AG08395 (cell line): ENCODE results near the gene OLFM4.

Experiments
- DNase-seq: peaks from one replicate; pipeline ENCODE4 v3.0.0; 2012; ENCODE audit warnings: mixed read lengths, low spot score

Gene OLFM4

DNA sequence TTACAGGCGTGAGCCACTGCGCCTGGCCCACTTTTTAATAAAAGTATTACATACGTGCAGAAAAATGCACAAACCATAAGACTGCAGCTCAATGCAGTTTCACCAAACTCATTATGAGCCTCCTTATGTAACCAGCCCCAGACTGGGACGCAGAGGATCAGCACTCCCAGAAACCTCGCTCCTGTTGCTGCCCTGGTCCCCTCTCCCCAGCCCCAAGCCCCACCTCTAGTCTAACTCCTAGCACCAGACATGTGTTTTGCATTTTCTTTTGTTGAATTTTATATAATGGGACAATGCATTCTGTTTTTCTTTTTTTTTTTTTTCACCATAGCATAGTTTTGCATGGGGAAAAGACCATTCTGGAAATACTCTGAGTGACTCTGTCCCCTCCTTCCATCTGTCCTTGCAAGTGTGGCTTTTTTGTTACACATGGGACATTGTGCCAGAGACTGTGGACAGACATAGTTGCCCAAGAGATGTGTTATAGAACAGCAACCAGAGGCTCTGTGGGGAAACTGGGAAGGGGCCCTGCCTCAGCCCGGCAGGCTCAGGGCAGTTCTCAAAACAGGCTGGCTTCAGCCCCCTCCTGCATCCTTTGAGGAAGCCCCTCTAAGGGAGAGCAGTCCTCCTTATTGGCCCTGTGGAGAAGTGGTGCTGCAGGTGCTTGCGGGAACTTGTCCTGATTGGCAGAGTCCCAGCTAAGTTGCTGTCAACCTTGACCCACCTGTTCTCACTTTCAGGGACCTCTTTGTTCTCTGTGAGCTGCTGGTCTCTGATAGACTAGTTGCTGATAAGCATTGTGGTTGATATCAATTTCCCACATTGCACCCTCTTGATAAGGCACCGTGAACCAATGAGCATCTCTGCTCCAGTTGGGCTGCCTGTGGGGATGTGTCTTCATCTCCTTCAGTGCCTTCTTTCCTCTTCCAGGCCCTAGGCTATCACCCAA, 13.8 kb upstream of the OLFM4 start:
- DNase-seq: no peak

DNA sequence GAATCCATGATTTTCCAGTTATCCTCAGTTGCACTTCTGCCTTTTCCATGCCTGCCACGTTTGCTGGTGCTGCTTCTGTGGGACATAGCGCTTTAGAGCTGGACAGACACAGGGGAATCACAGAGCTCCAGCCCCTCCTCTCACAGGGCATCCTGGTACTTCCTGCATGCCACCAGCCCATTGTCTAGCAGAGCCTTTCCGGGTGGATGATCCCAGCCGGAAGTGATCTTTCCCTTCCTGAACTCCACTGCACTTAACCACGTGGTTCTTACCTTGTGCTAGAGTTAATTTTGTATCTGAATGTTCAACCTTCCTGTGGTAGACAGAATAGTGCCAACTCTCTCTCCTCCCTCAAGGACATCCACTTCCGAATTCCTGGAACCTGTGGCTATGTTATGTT, 12.6 kb upstream of the OLFM4 start:
- DNase-seq: no peak

DNA sequence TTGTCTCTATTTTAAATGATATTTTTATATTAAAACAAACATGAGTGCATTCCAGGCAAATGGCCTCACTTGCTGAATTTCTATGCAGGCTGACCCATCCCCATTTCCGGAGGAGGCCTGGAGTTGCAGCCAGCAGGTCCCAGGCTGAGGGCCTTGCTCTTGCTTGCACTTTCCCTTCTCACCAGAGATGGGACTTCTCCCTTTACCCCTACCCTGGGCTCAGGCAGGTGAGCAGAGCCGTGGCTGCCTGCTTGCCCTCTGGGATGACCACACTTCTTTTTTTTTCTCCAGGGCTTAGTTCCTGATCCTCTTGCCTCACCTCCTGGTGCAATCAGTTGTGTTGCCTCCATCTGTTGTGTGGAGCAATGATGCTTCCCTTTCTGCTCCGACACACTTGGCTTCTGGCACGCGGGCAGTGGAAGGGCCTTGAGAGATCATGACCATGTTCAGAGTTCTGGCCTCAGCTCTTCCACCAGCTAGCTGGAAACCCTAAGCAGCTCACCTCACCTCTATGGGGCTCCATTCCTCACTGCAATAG, 11.1 kb upstream of the OLFM4 start:
- DNase-seq: no peak

DNA sequence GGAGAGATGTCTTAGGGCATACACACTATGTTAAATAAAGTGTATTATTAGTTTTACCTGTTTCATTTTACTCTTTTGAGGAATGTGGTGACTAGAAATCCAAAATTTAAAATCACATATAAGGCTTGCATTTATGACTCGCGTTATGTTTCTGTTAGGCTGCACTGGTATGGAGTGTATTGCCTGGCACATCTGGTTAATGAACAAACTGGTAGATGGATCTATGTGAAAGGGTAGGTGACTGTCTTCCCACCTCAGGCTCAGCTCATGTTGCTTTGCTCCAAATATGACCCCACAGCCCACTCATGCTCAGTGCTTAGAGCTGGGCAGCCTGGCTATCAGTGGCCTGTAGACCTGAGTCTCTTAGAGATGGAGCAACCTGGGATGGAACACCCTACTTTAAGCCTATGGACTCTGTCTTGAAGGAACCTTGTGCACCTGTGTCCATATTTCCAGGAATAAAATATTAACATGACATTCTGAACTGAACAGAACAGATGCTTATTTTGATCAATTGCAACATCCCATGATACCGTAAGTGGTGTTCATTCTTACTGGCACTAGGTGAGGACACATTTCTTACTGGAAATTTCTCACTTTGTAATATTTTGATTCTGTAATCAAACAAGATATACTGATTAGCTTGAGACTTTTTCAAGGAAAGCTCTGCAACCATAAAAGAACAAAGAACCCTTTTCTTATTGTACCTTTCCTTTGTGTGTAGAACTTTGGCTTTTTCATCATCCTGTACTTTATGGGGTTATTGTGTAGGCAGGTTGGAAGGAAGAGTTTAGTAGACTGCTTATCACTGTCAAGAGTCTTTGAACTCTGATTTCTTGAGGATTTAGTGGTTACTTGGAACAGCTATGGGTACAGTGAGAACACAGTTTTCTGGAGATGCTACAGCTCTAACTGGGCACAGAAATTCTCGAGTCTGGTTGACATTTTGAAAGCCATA, 9.6 kb upstream of the OLFM4 start:
- no peak for DNase-seq

DNA sequence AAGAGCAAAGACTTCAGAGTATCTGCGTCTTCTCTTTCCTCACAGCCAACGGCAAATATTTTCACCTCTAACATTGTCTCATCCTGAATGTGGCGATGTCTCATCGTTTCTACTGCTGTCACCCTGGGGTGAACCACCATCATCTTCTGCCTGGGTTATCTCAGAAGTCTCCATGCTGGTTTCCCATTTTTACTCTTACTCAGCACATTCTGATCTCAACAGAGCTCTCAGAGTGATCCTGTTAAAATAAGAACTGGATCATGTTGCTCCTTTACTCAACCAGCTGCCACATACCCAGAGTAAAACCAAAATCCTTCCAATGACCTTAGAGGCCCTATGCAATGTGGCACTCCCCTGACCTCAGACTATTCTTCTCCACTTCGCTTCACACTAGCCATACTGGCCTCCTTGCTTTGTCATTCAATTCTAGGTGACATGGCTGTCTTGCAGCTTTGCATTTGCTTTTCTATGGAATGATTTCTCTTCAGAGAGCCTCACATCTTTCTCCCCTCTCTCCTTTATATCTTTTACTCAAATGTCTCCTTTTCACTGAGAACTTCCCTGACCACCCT, 7.8 kb upstream of the OLFM4 start:
- DNase-seq: no peak

DNA sequence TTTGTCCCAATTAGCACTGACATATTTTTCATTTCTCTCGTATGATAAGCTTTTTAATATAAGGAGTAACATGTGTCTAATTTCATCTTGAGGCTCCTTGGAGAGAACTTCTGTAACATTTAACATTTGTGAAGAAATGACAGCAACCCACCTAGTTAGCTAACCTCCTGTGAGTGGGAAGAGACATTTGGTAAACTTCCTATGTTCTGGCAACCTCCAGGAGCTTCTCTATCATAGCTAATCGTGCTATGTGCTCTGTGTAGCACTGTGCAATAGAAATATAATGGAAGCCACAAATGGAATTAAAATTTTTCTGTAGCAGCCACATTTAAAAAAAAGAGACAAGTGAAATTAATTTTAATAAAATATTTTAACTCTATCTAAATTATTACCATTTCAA, 5.4 kb upstream of the OLFM4 start:
- DNase-seq: no peak

DNA sequence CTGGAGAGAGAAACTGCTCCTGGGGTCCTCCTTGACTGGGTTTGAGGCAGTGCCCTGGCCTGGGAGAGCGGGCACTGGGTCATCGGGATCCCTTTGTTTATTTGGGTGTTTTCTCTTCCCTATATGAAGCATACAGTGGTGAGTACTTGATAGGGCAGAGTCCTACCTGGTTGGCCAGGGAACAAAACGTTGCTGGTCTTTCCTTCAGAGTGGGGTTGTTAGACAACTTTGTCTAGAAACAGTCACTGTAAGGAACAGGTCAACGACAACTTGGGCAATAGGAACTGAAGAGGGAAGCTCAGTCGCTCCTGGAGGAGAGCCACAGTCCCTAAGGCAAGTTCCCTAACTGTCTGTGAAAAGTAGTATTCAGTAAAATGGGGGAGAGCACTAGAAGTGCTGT, 550 bp upstream of the OLFM4 start:
- no peak for DNase-seq

DNA sequence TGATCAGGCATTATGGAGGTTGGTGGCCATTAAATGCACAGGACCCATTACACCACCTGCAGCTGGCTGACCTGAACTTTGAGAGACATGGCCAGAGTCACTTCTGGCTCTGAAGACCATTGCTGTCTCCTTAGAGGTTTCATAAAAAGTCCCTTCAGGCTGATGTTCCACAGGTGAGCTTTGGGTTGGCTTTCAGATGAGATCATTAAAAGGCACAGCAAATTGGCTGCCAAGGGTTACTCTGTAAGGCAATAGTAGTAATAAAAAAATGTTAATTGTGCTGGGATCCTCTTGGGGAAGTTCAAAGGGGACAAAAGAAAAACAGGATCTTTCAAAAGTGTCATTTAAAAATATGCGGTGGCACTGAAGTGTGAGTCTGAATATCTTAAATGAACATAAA, 4.2 kb downstream of the OLFM4 start:
- no peak for DNase-seq

DNA sequence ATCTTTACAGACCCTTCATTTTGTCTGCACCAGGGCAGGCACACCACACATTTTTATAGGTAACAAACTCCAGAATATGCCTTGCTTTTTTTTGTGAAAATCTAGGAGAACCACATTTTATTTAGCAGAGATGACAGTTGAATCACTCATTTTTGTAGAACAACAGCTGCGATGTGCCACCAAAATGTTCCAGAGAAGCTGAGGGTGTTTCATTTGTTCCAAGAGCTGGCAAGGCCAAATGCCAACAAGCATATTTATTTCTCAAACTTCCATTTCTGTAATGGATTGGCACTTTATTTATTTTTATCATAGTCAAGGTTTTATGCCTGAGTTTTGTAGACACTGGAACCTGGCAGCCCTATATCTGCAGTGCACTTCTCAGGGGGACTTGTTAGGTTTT, 10.4 kb downstream of the OLFM4 start:
- no peak for DNase-seq

DNA sequence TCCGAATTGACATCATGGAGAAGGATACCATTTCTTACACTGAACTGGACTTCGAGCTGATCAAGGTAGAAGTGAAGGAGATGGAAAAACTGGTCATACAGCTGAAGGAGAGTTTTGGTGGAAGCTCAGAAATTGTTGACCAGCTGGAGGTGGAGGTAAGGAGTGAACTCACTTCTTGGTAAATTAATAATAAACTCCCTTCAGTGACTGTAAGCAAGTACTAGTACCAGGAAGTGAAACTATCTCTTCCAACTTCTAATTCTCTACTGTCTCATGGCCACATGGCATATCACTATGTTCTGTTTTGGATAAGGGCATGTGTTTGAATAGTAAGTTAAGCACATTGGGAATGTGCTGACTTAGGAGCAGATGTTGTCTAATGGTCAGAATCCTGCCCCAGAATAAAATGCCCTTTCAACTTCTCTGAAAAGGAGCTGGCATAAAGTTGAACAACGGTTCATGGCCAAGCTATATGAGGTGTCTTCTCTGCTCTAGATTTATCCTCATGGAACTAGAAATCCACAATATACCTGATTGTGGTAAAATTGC, 13.4 kb downstream of the OLFM4 start:
- no peak for DNase-seq

DNA sequence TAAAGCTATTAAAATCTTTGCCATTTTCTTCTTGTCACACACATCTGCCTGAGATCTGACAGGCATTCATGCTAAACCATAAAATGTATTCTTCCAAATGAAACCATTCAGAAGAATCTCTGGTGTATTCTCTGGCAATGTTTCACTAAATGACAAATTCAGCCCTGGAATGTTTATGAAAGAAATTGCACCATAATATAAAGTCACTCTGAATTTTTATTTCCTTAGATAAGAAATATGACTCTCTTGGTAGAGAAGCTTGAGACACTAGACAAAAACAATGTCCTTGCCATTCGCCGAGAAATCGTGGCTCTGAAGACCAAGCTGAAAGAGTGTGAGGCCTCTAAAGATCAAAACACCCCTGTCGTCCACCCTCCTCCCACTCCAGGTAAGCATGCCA, 14.3 kb downstream of the OLFM4 start:
- DNase-seq: no peak

DNA sequence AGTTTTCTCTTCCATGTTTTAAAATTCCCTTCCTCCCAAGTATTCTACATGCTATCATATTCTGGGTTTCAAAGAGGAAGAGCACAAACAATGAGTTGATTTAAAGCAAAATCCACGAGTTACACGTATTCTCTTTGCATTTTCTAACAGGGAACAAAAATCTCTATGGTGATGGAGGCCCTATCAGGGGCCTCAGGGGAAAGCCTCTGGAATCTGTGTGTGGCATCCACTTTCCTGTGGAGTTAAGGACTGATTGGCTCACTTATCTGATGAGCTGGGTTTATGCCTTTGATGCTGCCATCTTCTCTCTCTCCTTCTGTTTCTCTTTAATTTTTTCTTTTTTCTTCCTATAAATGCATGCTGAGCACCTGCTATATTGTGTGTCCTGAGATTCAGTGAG, 14.8 kb downstream of the OLFM4 start:
- no peak for DNase-seq

DNA sequence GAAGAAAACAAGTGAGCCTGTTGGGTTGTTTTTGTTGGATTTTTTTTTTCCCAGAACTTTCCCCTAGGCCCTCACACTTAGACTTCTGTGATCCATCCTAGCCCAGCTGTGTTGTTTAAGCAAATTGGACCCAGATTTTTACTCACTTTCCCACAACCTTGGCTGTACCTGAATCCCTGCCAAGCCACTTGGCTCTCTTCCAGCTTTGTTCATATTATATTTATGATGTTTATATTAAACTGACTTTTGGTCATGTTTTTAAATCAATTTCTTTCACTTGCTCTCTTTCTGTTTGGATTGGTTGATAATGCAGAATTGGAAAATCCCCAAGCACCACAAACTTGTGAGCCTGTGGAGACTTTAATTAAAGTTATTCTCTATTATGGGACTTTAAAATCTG, 16.6 kb downstream of the OLFM4 start:
- DNase-seq: no peak

DNA sequence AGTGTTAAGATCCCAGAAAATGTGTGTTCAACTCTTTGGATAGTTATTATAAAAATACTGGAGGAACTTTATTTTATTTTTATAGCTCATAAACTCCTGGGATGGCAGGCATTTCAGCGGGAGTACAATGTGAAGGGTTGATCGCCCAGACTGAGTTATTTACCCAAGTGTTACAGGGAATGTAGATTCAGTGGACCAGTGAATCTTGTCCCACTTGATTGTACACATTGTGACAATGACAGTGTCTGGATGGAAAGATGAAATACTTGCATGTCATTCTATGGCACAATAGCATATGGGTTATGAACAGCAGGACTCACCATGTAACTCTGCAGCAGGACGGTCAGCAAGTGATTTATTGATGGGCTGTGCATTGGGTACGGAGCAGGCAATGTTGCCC, 20.3 kb downstream of the OLFM4 start:
- DNase-seq: no peak

DNA sequence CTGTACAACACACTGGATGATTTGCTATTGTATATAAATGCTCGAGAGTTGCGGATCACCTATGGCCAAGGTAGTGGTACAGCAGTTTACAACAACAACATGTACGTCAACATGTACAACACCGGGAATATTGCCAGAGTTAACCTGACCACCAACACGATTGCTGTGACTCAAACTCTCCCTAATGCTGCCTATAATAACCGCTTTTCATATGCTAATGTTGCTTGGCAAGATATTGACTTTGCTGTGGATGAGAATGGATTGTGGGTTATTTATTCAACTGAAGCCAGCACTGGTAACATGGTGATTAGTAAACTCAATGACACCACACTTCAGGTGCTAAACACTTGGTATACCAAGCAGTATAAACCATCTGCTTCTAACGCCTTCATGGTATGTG, 21.5 kb downstream of the OLFM4 start:
- DNase-seq: no peak

DNA sequence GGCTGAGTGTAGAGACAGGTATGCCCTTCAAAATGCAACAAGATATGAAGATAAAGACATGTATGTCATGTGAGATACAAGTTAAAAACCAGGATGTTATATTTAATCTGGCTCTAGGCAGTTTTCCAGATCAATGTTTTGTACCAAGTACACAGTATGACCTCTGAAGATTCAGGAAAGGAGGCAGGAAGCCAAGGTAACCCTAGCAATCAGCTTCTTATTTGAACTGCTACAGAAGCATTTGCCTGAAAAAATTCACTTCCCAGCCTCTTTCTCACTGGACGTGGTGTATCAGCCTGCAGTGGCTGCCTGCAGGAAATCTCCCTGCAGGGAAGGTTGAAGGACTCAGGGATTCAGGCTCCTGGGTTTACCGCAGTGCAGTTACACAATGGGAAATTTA, 24.1 kb downstream of the OLFM4 start:
- no peak for DNase-seq

DNA sequence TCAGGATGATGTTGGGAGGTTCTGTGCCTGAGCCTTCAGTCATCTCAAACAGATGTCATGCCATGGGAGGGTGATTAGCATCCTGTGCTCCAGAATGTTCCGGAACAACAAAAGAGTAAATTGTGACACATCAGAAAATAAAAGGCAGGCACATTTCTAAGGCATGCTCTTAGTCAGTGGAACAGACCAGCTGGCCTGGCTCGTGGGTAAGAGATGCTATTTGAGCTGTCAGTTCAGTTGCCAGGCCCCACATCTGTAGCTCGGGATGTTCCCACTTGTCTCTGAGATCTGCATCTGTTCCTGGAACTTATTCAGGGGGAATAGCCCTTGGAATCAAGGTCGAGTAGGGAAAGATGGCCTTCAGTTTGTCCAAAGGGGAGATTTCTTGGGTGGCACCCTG, 26.0 kb downstream of the OLFM4 start:
- no peak for DNase-seq

DNA sequence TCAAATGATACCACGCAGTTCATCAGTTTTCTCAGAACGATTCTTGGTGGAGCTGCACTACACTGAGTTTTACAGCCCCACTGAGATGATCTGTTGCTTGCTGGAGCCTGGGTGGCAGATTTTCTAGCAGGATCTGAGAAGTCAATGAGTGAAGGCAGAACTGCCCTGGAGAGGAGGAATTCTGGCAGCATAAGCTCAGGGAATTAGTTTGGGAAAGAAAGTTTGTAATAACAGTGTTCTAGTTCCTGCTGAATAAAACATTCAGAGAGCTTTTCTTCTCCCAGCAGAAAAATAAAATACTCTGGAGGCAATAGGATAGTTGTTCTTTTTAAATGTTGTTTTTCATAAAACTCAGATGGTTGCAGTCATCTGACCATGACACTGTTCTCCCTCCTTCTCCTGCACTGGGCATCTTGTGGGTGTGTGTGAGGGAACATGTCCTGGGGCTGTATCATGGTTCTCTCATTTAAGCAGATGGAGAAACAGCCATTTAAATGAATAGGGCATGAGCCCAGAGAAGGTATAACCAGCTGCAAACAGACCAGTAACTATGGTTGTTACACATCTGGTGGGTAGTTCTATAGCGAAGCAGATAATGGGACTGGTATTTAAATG, 29.6 kb downstream of the OLFM4 start:
- DNase-seq: no peak

DNA sequence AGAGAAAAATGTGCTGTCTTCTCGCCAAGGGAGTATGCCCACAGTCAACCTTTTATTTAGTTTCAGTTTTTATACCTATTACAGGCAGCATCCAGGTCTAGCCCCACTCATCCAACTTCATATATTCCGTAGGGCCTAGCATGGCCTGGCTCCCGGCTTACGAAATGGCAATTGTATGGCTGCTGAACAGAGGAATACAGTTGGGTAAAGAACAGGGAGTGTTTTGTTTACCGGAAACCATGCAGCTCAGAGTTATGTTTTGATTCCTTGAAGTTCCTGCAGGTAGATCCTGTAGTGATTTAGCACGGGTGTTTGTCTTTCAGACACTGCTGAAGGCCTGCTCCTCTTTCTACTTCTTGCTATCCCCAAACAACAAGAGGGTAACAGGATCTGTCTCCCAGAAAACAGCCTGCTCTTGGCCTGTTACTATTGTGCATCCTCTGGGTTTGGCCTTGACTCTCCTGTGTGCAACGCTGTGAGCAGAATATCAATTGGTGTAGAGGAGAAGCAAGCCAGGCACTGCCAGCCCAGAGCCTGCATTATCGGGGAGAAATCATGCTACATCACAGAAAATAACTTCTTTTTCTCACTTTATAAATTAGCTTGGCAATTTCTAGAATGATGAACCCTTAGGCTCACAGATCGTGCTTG, 32.4 kb downstream of the OLFM4 start:
- DNase-seq: no peak

DNA sequence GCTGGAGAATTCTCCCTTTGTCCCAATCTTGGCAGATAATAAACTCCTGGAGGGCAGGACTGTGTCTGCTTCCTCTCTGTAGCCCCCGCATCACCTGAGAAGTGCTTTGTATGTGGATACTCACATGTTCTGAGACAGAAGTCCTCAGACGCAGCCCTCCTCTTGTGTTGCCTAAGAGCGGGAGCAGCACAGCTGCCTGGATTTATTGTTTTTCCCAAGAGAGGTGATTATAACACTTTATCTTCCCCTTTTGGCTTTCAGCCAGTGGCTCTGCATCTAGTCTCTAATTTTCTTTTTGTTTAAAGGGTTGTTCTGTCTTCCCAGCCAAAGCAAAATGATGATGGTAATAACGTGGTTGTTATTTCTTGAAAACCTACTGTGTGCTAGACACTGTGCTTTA, 36.1 kb downstream of the OLFM4 start:
- DNase-seq: no peak

DNA sequence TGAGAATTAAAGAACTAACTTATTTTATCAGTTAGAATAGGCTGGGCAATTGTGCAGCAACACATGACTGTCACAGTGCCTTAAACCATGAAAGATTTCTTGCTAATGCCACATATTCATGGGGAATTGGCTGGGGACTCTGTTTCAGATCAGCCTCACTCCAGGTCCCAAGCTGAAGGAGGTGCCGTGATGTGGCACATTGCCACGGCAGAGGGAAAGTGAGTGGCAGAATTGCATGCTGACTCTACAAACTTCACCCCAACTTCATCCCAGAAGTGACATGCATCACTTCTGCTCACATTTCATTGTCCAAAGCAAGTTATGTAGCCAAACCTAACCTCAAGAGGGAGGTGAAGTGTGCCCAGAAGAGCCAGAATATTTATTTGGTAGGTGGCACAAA, 37.8 kb downstream of the OLFM4 start:
- no peak for DNase-seq
